ENCODE results near the gene FGF9.

The FGF9 gene

GRCh38 chr13:21710163-21710562 is 39.3 kb downstream of the FGF9 start:
- 0 out of 2 replicates have a peak, but pooled peaks have one; percentile 18 for TF ChIP-seq NFIC (IDR thresholded peaks at IDR 0.05)
- TF ChIP-seq EP300 (IDR thresholded peaks at IDR 0.05; ENCODE audit: borderline replicate concordance) = no peak
- no peak for TF ChIP-seq TCF12 (IDR thresholded peaks at IDR 0.05; ENCODE audit: low read depth)
- TF ChIP-seq TEAD4 (IDR thresholded peaks at IDR 0.05) = peak; percentile 24; the same call in 1 of the 2 replicates
- TF ChIP-seq TAF1 (IDR thresholded peaks at IDR 0.05; ENCODE audit: low read depth) = no peak
- no peak for TF ChIP-seq REST (IDR thresholded peaks at IDR 0.05; ENCODE audit: low read depth)
- no peak for TF ChIP-seq ZBTB7A (IDR thresholded peaks at IDR 0.05; ENCODE audit: low read depth)
- no peak for TF ChIP-seq CEBPB (IDR thresholded peaks at IDR 0.05)

- TF ChIP-seq TCF12 (IDR thresholded peaks at IDR 0.05; ENCODE audit: low read depth) (0 out of 2 replicates have a peak, but pooled peaks have one; percentile 38), CEBPB (IDR thresholded peaks at IDR 0.05) (peak; percentile 83), RAD21 (IDR thresholded peaks at IDR 0.05; ENCODE audit: low read depth) (no peak), MAX (IDR thresholded peaks at IDR 0.05) (peak; percentile 54), TAF1 (IDR thresholded peaks at IDR 0.05; ENCODE audit: low read depth) (no peak), FOXM1 (IDR thresholded peaks at IDR 0.05; ENCODE audit: borderline replicate concordance, low read depth) (no peak), ZBTB7A (IDR thresholded peaks at IDR 0.05; ENCODE audit: low read depth) (no peak), YY1 (IDR thresholded peaks at IDR 0.05; ENCODE audit: low read depth) (0 out of 2 replicates have a peak, but pooled peaks have one; percentile 39), EP300 (IDR thresholded peaks at IDR 0.05; ENCODE audit: borderline replicate concordance) (no peak), TEAD4 (IDR thresholded peaks at IDR 0.05) (peak; percentile 91)
These were observed 46.9 kb downstream of the FGF9 start for GRCh38 chr13:21717817-21718216.

GRCh38 chr13:21719463-21719862 is 48.6 kb downstream of the FGF9 start:
- no peak for TF ChIP-seq YY1 (IDR thresholded peaks at IDR 0.05; ENCODE audit: low read depth)
- no peak for TF ChIP-seq TEAD4 (IDR thresholded peaks at IDR 0.05)
- no peak for TF ChIP-seq CREB1 (IDR thresholded peaks at IDR 0.05; ENCODE audit: low read depth)
- no peak for TF ChIP-seq TCF12 (IDR thresholded peaks at IDR 0.05; ENCODE audit: low read depth)
- no peak for TF ChIP-seq CEBPB (IDR thresholded peaks at IDR 0.05)
- TF ChIP-seq MAX (IDR thresholded peaks at IDR 0.05) = no peak
- TF ChIP-seq REST (IDR thresholded peaks at IDR 0.05; ENCODE audit: low read depth) = no peak
- no peak for TF ChIP-seq TAF1 (IDR thresholded peaks at IDR 0.05; ENCODE audit: low read depth)
- no peak for TF ChIP-seq NFIC (IDR thresholded peaks at IDR 0.05)
- TF ChIP-seq ZBTB7A (IDR thresholded peaks at IDR 0.05; ENCODE audit: low read depth) = no peak
- no peak for TF ChIP-seq EP300 (IDR thresholded peaks at IDR 0.05; ENCODE audit: borderline replicate concordance)
- TF ChIP-seq EGR1 (IDR thresholded peaks at IDR 0.05) = no peak
- no peak for TF ChIP-seq RAD21 (IDR thresholded peaks at IDR 0.05; ENCODE audit: low read depth)
- TF ChIP-seq FOXM1 (IDR thresholded peaks at IDR 0.05; ENCODE audit: borderline replicate concordance, low read depth) = no peak
- TF ChIP-seq USF1 (IDR thresholded peaks at IDR 0.05) = no peak

- no peak for TF ChIP-seq YY1 (IDR thresholded peaks at IDR 0.05; ENCODE audit: low read depth)
- no peak for TF ChIP-seq FOXM1 (IDR thresholded peaks at IDR 0.05; ENCODE audit: borderline replicate concordance, low read depth)
- no peak for TF ChIP-seq RAD21 (IDR thresholded peaks at IDR 0.05; ENCODE audit: low read depth)
These were observed 53.1 kb downstream of the FGF9 start for GRCh38 chr13:21723807-21724505.

- TF ChIP-seq YY1 (IDR thresholded peaks at IDR 0.05; ENCODE audit: low read depth) = no peak
- no peak for TF ChIP-seq EP300 (IDR thresholded peaks at IDR 0.05; ENCODE audit: borderline replicate concordance)
- TF ChIP-seq NFIC (IDR thresholded peaks at IDR 0.05) = no peak
- no peak for TF ChIP-seq RAD21 (IDR thresholded peaks at IDR 0.05; ENCODE audit: low read depth)
- no peak for TF ChIP-seq TCF12 (IDR thresholded peaks at IDR 0.05; ENCODE audit: low read depth)
- TF ChIP-seq TEAD4 (IDR thresholded peaks at IDR 0.05) = no peak
- TF ChIP-seq FOXM1 (IDR thresholded peaks at IDR 0.05; ENCODE audit: borderline replicate concordance, low read depth) = no peak
- no peak for TF ChIP-seq REST (IDR thresholded peaks at IDR 0.05; ENCODE audit: low read depth)
- no peak for TF ChIP-seq CEBPB (IDR thresholded peaks at IDR 0.05)
- no peak for TF ChIP-seq MAX (IDR thresholded peaks at IDR 0.05)
- no peak for TF ChIP-seq ZBTB7A (IDR thresholded peaks at IDR 0.05; ENCODE audit: low read depth)
- no peak for TF ChIP-seq USF1 (IDR thresholded peaks at IDR 0.05)
These were observed 59.5 kb downstream of the FGF9 start for GRCh38 chr13:21730186-21730880.
